Measurements from ENCODE around the gene PKHD1.

The PKHD1 gene

GRCh38 chr6:51616243-51616642, 471.2 kb downstream of the PKHD1 start:
- no peak for DNase-seq (ENCODE audit: low spot score)

- DNase-seq (ENCODE audit: low spot score), result no peak
Measured at GRCh38 chr6:51614725-51615124, 472.7 kb downstream of the PKHD1 start.

GRCh38 chr6:51613558-51613957, 473.9 kb downstream of the PKHD1 start:
- DNase-seq (ENCODE audit: low spot score), result no peak

GRCh38 chr6:51608932-51609331, 478.5 kb downstream of the PKHD1 start:
- no peak for DNase-seq (ENCODE audit: low spot score)

- no peak for DNase-seq (ENCODE audit: low spot score)
Measured at GRCh38 chr6:51608383-51608782, 479.0 kb downstream of the PKHD1 start.

- DNase-seq (ENCODE audit: low spot score), result no peak
Measured at GRCh38 chr6:51600514-51600913, 486.9 kb downstream of the PKHD1 start.

GRCh38 chr6:51598171-51598570, 489.2 kb downstream of the PKHD1 start:
- no peak for DNase-seq (ENCODE audit: low spot score)

GRCh38 chr6:51594981-51595380, 492.4 kb downstream of the PKHD1 start:
- no peak for DNase-seq (ENCODE audit: low spot score)

- DNase-seq (ENCODE audit: low spot score), result no peak
Measured at GRCh38 chr6:51585264-51585663, 502.1 kb downstream of the PKHD1 start.

- DNase-seq (ENCODE audit: low spot score), result no peak
Measured at GRCh38 chr6:51584163-51584562, 503.2 kb downstream of the PKHD1 start.

GRCh38 chr6:51578994-51579393, 508.4 kb downstream of the PKHD1 start:
- DNase-seq (ENCODE audit: low spot score), result no peak

- no peak for DNase-seq (ENCODE audit: low spot score)
Measured at GRCh38 chr6:51578362-51578761, 509.1 kb downstream of the PKHD1 start.

GRCh38 chr6:51574040-51574439, 513.4 kb downstream of the PKHD1 start:
- DNase-seq (ENCODE audit: low spot score), result no peak

GRCh38 chr6:51571168-51571567, 516.2 kb downstream of the PKHD1 start:
- DNase-seq (ENCODE audit: low spot score), result no peak

- no peak for DNase-seq (ENCODE audit: low spot score)
Measured at GRCh38 chr6:51570168-51570921, 517.1 kb downstream of the PKHD1 start.

GRCh38 chr6:51569594-51569993, 517.8 kb downstream of the PKHD1 start:
- DNase-seq (ENCODE audit: low spot score), result no peak

- DNase-seq (ENCODE audit: low spot score), result no peak
Measured at GRCh38 chr6:51568771-51569170, 518.6 kb downstream of the PKHD1 start.

GRCh38 chr6:51565472-51565871, 521.9 kb downstream of the PKHD1 start:
- no peak for DNase-seq (ENCODE audit: low spot score)
